Measurements from ENCODE around the gene TOMM40L.
A peak's percentile ranks its signal among the peaks of the same experiment; 100 is the strongest.

TOMM40L gene

GRCh38 chr1:161225534-161226319 lies at the start of gene TOMM40L:
TSS of gene TOMM40L (plus strand) at chr1:161226060. CDS start at chr1:161226490, 430 bp downstream.
- DNase-seq = peak; percentile 96 to 100 (median 99)

- DNase-seq = no peak
Observed at GRCh38 chr1:161176468-161177111, 49.3 kb upstream of the TOMM40L start.

GRCh38 chr1:161177112-161177935 lies 48.5 kb upstream of the TOMM40L start, which contains the start of gene B4GALT3:
TSS of gene B4GALT3 (minus strand) at chr1:161177507. CDS start at chr1:161176060, 1,447 bp downstream.
- peak; percentile 85 to 96 (median 92) for DNase-seq

- no peak for DNase-seq
Observed at GRCh38 chr1:161177936-161178244, 48.0 kb upstream of the TOMM40L start.

- DNase-seq = no peak
Observed at GRCh38 chr1:161179698-161180097, 46.2 kb upstream of the TOMM40L start.

- peak; percentile 42 to 65 (median 62) for DNase-seq
Observed at GRCh38 chr1:161180639-161181038, 45.2 kb upstream of the TOMM40L start.

GRCh38 chr1:161182214-161182613 lies 43.6 kb upstream of the TOMM40L start:
- DNase-seq = peak; percentile 38 to 58 (median 47)

GRCh38 chr1:161185282-161185682 lies 40.6 kb upstream of the TOMM40L start:
- DNase-seq = peak; percentile 89 to 92 (median 90)

- peak; percentile 83 to 91 (median 87) for DNase-seq
Observed at GRCh38 chr1:161185732-161186311, 40.0 kb upstream of the TOMM40L start.

- no peak for DNase-seq
Observed at GRCh38 chr1:161187311-161187710, 38.5 kb upstream of the TOMM40L start.

- no peak for DNase-seq
Observed at GRCh38 chr1:161188381-161188780, 37.5 kb upstream of the TOMM40L start.

- no peak for DNase-seq
Observed at GRCh38 chr1:161189036-161189435, 36.8 kb upstream of the TOMM40L start.

GRCh38 chr1:161190962-161191521 lies 34.8 kb upstream of the TOMM40L start:
- no peak for DNase-seq

- no peak for DNase-seq
Observed at GRCh38 chr1:161191971-161192370, 33.9 kb upstream of the TOMM40L start.

GRCh38 chr1:161192476-161193465 lies 33.1 kb upstream of the TOMM40L start:
- DNase-seq = peak; percentile 83 to 88 (median 84)

GRCh38 chr1:161193561-161194235 lies 32.2 kb upstream of the TOMM40L start:
- no peak for DNase-seq

- peak; percentile 65 to 73 (median 68) for DNase-seq
Observed at GRCh38 chr1:161195171-161195570, 30.7 kb upstream of the TOMM40L start.

GRCh38 chr1:161196111-161196510 lies 29.7 kb upstream of the TOMM40L start:
- DNase-seq = no peak

- DNase-seq = no peak
Observed at GRCh38 chr1:161196521-161197451, 29.1 kb upstream of the TOMM40L start.
